Right atrium auricular region (tissue), 2 donors: ENCODE measurements around the gene TMEM225. TPM values are rescaled to one million over a fixed set of nuclear protein-coding genes. Genes with fewer than 3 reads are reported as not detected.

ENCODE experiments used
- DNase-seq: peaks from one replicate; pipeline ENCODE4 v3.0.0-alpha.2; 2019; ENCODE audit warnings: low spot score
- H3K27ac ChIP-seq, 2 donors: fragments of 200-600 bp; sonication (generic); 1 replicate in 1 of 2; 2 replicates in 1 of 2; pipeline ENCODE4 v1.5.1; 2016 to 2019
- H3K27me3 ChIP-seq, 2 donors: fragments of 200-600 bp; sonication (generic); one replicate each; pipeline versions ENCODE4 v1.5.1 to v1.6.0; 2017 to 2019
- H3K36me3 ChIP-seq: fragments of 200-600 bp; sonication (generic); one replicate; pipeline ENCODE4 v1.5.1; 2016
- H3K4me1 ChIP-seq, 2 donors: fragments of 200-600 bp; sonication (generic); one replicate each; pipeline versions ENCODE4 v1.5.1 to v1.6.0; 2017 to 2019
- H3K4me3 ChIP-seq, 2 donors: fragments of 200-600 bp; sonication (generic); 1 replicate in 1 of 2; 2 replicates in 1 of 2; pipeline ENCODE4 v1.5.1; 2017 to 2019; ENCODE audit warnings: mild to moderate bottlenecking in 1 of 2, moderate library complexity in 1 of 2
- H3K9me3 ChIP-seq, 2 donors: fragments of 200-600 bp; sonication (generic); one replicate each; pipeline ENCODE4 v1.5.1; 2019
- CTCF ChIP-seq, 2 donors: fragments of 200-600 bp; sonication (generic); IDR thresholded peaks; one replicate each; pipeline ENCODE4 v1.5.1; 2019; ENCODE audit warnings: antibody characterized with exemption in 2 of 2
- total RNA-seq, 2 donors: library from RNA; depleted of rRNA; stranded (reverse); fragments of >200 nt; gene quantifications; one replicate each; pipeline ENCODE4 v1.1.0, GENCODE V29; 2016

The TMEM225 gene
- total RNA-seq, 2 donors from 2014 or later, result not detected

GRCh38 chr11:123856444-123856843 is 29.0 kb downstream of the TMEM225 start:
- DNase-seq, result no peak
- Histone ChIP-seq H3K9me3 (no peaks in the 10 kb centered on the region), H3K27me3 (no peaks in the 10 kb centered on the region), H3K27ac (no peak overlapping the region), H3K36me3 (no peaks in the 10 kb centered on the region), H3K4me3 (no peak overlapping the region), H3K4me1 (no peaks in the 10 kb centered on the region)
- no peak for TF ChIP-seq CTCF (IDR thresholded peaks at IDR 0.05)

GRCh38 chr11:123853038-123853437 is 32.4 kb downstream of the TMEM225 start:
- Histone ChIP-seq H3K4me3 (no peak overlapping the region), H3K27me3 (no peaks in the 10 kb centered on the region), H3K4me1 (no peaks in the 10 kb centered on the region), H3K27ac (no peak overlapping the region), H3K36me3 (no peaks in the 10 kb centered on the region), H3K9me3 (no peaks in the 10 kb centered on the region)
- TF ChIP-seq CTCF (IDR thresholded peaks at IDR 0.05), result no peak
- no peak for DNase-seq

GRCh38 chr11:123852321-123852720 is 33.1 kb downstream of the TMEM225 start:
- H3K4me3 ChIP-seq, result no peak overlapping the region
- TF ChIP-seq CTCF (IDR thresholded peaks at IDR 0.05), result no peak

GRCh38 chr11:123851110-123851509 is 34.4 kb downstream of the TMEM225 start:
- H3K27ac ChIP-seq, result no peak overlapping the region
- TF ChIP-seq CTCF (IDR thresholded peaks at IDR 0.05), result no peak

More at GRCh38 chr11:123852321-123852720, 33.1 kb downstream of the TMEM225 start:
- no peaks in the 10 kb centered on the region for H3K27me3 ChIP-seq
- no peaks in the 10 kb centered on the region for H3K9me3 ChIP-seq
- no peaks in the 10 kb centered on the region for H3K36me3 ChIP-seq
- H3K27ac ChIP-seq, result no peak overlapping the region
- H3K4me1 ChIP-seq, result no peaks in the 10 kb centered on the region
- DNase-seq, result no peak

GRCh38 chr11:123841174-123841573 is 44.3 kb downstream of the TMEM225 start:
- no peaks in the 10 kb centered on the region for H3K4me1 ChIP-seq
- H3K4me3 ChIP-seq, result no peak overlapping the region
- H3K9me3 ChIP-seq, result no peaks in the 10 kb centered on the region
- DNase-seq, result no peak
- H3K27me3 ChIP-seq, result no peaks in the 10 kb centered on the region
- no peak overlapping the region for H3K27ac ChIP-seq
- no peaks in the 10 kb centered on the region for H3K36me3 ChIP-seq
- no peak for TF ChIP-seq CTCF (IDR thresholded peaks at IDR 0.05)

More at GRCh38 chr11:123851110-123851509, 34.4 kb downstream of the TMEM225 start:
- H3K9me3 ChIP-seq, result no peaks in the 10 kb centered on the region
- DNase-seq, result no peak
- no peaks in the 10 kb centered on the region for H3K27me3 ChIP-seq
- no peak overlapping the region for H3K4me3 ChIP-seq
- H3K36me3 ChIP-seq, result no peaks in the 10 kb centered on the region
- no peaks in the 10 kb centered on the region for H3K4me1 ChIP-seq

- Histone ChIP-seq H3K9me3 (no peaks in the 10 kb centered on the region), H3K27me3 (no peaks in the 10 kb centered on the region), H3K27ac (no peak overlapping the region), H3K36me3 (no peaks in the 10 kb centered on the region), H3K4me3 (no peak overlapping the region), H3K4me1 (no peaks in the 10 kb centered on the region)
- TF ChIP-seq CTCF (IDR thresholded peaks at IDR 0.05), result no peak
- no peak for DNase-seq
Observed at GRCh38 chr11:123839131-123839530, 46.3 kb downstream of the TMEM225 start.
